Skeletal muscle cell (primary cell): ENCODE measurements around the gene RABGGTA.
"Not testable (repeated sequence)": the region's sequence is repeated elsewhere in the genome, so short reads cannot be mapped to it uniquely, and the experiment has no call there.

Source experiments
- DNase-seq: peaks from one replicate; pipeline ENCODE4 v3.0.0-alpha.2; 2010; ENCODE audit warnings: low read depth
- H3K4me3 ChIP-seq: 2 replicates; pipeline ENCODE4 v1.5.1; 2011; ENCODE audit warnings: low read depth, mild to moderate bottlenecking, control low read depth, low read length, moderate library complexity

Gene RABGGTA

DNA sequence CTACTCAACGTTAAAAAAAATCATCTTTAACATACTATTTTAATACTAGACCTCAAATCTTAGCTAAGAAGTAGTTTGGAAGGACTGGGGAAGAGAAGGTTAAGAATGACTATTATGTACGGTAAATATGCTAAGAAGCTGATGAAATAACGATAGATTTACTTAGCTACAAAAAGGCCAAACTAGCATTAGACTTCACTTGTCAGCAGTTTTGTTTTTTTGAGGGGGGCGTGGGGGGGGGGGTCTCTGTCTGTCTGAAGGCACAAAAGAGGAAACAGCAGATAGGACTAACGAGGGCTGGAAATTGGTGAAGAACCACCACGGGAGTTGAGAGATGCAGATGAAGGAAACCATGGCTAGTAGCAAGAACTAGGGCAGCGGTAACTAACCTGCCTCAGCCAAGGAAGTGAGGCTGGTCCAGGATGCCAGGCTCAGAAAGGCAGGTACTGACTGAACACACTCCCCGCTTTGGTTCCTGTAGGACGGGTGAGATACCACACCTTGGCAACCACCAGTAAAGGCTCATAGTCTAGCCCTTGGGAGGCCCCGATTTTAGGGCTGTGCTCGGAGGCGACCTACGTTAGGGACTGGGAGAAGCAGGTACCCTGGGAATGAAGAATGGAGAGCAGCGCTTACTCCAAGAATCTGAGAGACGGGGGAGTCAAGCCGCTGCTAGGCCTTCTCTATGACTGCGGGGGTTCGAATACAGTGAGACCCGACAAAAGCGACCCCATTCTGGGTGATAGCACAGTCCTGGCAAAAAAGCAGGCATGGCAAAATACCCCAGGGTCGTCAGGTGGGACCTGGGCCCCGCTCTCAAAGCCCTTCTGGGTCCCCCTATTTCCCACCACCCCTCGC, 39.9 kb downstream of the RABGGTA start:
- peak overlapping the region; percentile 90 for H3K4me3 ChIP-seq
- DNase-seq: no peak

GRCh38 chr14:24228902-24229301, 42.5 kb downstream of the RABGGTA start:
- H3K4me3 ChIP-seq: no peak overlapping the region

DNA sequence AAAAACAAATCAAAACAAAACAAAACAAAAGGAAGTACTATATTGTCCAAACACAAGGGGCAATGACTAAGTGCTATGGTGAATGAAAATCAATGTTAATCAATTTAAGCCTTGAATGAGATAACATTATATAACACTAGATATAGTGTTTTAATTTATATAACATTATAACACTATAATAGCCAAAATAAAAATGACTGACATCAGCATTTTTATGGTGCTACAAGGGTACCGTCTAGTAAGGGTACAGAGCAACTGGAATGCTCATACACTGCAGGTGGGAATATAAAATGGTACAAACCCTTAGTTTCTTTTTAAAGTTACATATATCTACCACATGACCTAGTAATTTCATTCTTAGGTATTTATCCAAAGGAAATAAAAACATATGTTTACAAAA, 44.9 kb downstream of the RABGGTA start:
- H3K4me3 ChIP-seq: no peak overlapping the region
- DNase-seq: no peak

More at GRCh38 chr14:24228902-24229301, 42.5 kb downstream of the RABGGTA start:
- no peak for DNase-seq

DNA sequence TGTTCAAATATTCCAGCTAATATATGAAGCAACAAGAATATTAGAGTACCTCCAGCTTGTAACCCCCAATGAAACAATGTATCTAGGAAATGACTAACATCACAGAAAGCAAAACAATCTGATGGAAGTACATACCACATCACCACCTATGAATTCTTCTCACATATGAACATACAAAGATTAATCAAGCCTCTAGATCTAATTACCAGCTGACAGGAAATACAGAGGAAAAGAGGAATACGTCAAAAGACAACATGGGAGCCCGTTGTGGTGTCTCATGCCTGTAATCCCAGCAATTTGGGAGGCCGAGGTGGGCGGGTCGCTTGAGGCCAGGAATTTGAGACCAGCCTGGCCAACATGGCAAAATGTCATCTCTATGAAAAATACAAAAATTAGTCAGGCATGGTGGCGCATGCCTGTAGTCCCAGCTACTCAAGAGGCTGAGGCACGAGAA, 46.8 kb downstream of the RABGGTA start:
- no peak overlapping the region for H3K4me3 ChIP-seq
- peak; percentile 33 for DNase-seq

DNA sequence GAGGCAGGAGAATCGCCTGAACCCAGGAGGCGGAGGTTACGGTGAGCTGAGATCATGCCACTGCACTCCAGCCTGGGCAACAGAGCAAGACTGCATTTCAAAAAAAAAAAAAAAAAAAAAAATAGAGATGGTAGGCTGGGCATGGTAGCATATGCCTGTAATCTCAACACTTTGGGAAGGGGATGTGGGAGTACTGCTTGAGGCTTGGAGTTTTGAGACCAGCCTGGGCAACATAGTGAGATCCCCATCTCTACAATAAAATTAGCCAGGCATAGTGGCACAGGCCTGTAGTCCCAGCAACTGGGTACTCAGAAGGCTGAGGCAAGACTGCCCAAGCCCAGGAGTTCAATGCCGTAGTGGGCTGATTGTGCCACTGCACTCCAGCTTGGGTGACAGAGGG, 48.4 kb downstream of the RABGGTA start:
- H3K4me3 ChIP-seq, DNase-seq: not testable (repeated sequence)

DNA sequence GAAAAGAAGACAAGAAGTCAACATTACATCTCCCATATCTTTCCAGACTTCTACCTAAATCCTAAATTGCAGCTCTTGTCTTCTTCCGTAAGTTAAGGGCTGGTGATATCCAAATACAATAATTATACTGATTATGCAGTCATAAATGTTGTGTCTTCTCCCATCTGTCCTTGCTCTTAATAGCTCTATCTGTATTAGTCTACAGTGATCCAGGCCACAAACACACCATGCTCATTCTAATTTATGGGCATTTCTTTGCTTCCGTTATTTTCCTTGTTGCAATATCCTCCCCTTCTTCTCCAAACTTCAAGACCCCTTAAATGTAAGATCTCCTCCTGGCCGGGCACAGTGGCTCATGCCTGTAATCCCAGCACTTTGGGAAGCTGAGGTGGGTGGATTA, 51.9 kb downstream of the RABGGTA start:
- H3K4me3 ChIP-seq: no peak overlapping the region
- DNase-seq: no peak

GRCh38 chr14:24219080-24219479, 52.3 kb downstream of the RABGGTA start:
- no peak for DNase-seq
- H3K4me3 ChIP-seq: no peak overlapping the region

GRCh38 chr14:24216876-24217275, 54.5 kb downstream of the RABGGTA start:
- not testable (repeated sequence) for H3K4me3 ChIP-seq, DNase-seq

GRCh38 chr14:24216345-24216699, 55.1 kb downstream of the RABGGTA start:
- no peak for DNase-seq
- peak overlapping the region; percentile 77 for H3K4me3 ChIP-seq
